Astrocyte of the spinal cord (primary cell): ENCODE data around the gene WSB1.
A peak's percentile ranks its signal among the peaks of the same experiment; 100 is the strongest.
"Not testable (repeated sequence)": the region's sequence is repeated elsewhere in the genome, so short reads cannot be mapped to it uniquely, and the experiment has no call there.

Experiments used
- DNase-seq: peaks from one replicate; pipeline ENCODE4 v3.0.0; 2011; ENCODE audit warnings: low read depth, low spot score
- H3K4me3 ChIP-seq: 2 replicates; pipeline ENCODE4 v1.5.1; 2011; ENCODE audit warnings: low read depth, mild to moderate bottlenecking, low read length, moderate library complexity
- in situ Hi-C: cut with HindIII; loops from 2 replicates; pipeline ENCODE4 v1.10.0; 2017; ENCODE audit warnings: low sequenced_read_pairs
- TF ChIP-seq, protein P1 (sequence below): IDR thresholded peaks from 2 replicates; pipeline ENCODE4 v1.5.1; 2012; ENCODE audit warnings: low read depth, mild to moderate bottlenecking, low read length, inconsistent platforms

The WSB1 gene

DNA sequence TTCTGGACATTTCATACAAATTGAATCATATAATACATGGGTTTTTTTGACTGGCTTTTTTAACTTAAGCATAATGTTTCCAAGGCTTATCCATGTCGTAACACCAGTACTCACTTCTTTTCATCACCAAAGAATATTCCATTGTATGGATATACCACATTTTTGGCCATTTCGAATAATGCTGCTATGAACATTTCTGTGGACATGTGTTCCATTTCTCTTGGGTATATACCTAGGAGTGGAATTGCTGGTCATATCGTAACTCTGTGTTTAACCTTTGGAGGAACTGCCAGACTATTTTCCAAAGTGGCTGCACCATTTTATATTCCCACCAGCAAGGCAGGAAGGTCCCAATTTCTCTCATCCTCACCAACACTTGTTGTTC is 46.0 kb upstream of the WSB1 start:
- TF ChIP-seq, protein P1, sequence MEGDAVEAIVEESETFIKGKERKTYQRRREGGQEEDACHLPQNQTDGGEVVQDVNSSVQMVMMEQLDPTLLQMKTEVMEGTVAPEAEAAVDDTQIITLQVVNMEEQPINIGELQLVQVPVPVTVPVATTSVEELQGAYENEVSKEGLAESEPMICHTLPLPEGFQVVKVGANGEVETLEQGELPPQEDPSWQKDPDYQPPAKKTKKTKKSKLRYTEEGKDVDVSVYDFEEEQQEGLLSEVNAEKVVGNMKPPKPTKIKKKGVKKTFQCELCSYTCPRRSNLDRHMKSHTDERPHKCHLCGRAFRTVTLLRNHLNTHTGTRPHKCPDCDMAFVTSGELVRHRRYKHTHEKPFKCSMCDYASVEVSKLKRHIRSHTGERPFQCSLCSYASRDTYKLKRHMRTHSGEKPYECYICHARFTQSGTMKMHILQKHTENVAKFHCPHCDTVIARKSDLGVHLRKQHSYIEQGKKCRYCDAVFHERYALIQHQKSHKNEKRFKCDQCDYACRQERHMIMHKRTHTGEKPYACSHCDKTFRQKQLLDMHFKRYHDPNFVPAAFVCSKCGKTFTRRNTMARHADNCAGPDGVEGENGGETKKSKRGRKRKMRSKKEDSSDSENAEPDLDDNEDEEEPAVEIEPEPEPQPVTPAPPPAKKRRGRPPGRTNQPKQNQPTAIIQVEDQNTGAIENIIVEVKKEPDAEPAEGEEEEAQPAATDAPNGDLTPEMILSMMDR, result no peak
- in situ Hi-C loops, result no loop called here
- no peak for DNase-seq
- H3K4me3 ChIP-seq, result no peak overlapping the region

DNA sequence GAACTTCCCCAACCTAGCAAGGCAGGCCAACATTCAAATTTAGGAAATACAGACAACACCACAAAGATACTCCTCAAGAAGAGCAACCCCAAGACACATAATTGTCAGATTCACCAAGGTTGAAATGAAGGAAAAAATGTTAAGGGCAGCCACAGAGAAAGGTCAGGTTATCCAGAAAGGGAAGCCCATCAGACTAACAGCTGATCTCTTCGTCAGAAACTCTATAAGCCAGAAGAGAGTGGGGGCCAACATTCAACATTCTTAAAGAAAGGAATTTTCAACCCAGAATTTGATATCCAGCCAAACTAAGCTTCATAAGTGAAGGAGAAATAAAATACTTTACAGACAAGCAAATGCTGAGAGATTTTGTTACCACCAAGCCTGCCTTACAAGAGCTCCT is 43.1 kb upstream of the WSB1 start:
- H3K4me3 ChIP-seq, DNase-seq, in situ Hi-C loops: not testable (repeated sequence)

DNA sequence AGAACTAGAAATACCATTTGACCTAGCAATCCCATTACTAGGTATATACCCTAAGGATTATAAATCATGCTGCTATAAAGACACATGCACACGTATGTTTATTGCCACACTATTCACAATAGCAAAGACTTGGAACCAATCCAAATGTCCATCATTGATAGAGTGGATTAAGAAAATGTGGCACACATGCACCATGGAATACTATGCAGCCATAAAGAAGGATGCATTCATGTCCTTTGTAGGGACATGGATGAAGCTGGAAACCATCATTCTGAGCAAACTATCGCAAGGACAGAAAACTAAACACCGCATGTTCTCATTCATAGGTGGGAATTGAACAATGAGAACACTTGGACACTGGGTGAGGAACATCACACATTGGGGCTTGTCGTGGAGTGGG is 39.1 kb upstream of the WSB1 start:
- DNase-seq, in situ Hi-C loops, H3K4me3 ChIP-seq: not testable (repeated sequence)

DNA sequence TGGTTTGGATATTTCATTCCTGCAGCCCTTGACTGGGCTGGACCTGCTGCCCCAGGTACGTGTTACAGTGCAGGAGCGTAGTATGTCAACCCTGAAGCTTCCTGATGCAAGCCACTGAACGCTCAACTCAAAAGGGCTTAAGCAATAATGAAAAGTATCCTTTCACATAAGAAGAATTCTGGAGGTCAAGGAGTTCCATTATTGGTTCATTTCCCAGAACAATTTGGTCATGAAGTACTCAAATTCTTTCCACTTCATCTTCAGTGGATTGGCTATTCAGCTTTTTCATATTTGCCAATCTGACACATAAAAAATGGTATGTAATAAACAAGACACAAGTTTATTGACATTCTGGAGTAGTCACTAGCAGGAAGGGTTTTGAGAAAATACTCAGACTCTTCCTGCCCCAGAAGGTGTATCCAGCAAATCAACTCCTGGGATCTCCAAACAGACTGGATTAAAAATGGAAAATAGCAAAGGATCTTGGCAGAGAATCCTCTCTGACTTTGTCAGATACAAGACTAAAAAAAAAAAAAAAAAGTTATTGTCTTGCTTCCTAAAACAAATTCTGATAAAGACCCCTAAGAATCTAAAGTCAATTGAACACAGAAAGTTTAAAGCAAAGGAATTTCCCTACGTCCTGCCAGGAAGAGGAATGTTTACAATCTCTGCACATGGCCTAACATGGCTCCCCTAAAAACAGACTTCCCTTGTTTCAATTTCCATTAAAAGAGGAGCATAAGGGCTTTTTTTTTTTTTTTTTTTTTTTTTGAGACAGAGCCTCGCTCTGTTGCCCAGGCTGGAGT is 37.5 kb upstream of the WSB1 start:
- DNase-seq, result peak; percentile 79
- TF ChIP-seq, protein P1, result no peak
- in situ Hi-C loops, result no loop called here
- no peak overlapping the region for H3K4me3 ChIP-seq

DNA sequence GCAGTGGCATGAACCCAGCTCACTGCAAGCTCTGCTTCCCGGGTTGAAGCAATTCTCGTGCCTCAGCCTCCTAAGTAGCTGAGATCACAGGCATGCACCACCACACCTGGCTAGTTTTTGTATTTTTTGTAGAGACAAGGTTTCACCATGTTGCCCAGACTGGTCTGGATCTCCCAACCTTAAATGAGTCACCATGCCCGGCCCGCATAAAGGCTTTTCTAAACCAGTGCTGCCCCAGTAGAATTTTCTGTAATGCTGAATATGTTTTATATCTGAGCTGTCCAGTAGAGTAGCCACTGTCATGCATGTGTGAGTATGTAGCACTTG is 36.9 kb upstream of the WSB1 start:
- H3K4me3 ChIP-seq, result no peak overlapping the region
- TF ChIP-seq, protein P1, result no peak
- DNase-seq, result no peak
- in situ Hi-C loops, result no loop called here

DNA sequence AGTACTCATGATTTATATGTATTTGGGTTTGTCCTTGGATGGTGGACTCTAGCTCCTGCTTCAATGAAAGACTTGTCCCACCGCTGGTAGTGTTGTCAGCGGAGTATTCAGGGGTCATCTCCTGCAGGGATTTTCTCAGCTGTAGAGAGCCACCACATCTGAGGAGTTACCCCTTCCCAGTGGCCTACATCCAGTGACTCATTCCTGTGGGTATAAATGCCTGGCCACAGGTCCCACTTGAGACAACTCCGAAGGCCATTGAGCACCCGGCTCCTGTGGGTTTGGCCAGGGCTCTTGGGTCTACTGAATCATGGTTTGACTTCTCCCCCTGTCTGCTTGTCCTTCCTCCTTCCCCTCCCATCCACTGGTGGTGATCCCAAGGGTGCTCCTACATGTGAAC is 34.6 kb upstream of the WSB1 start:
- in situ Hi-C loops, result no loop called here
- no peak overlapping the region for H3K4me3 ChIP-seq
- TF ChIP-seq, protein P1, result no peak

DNA sequence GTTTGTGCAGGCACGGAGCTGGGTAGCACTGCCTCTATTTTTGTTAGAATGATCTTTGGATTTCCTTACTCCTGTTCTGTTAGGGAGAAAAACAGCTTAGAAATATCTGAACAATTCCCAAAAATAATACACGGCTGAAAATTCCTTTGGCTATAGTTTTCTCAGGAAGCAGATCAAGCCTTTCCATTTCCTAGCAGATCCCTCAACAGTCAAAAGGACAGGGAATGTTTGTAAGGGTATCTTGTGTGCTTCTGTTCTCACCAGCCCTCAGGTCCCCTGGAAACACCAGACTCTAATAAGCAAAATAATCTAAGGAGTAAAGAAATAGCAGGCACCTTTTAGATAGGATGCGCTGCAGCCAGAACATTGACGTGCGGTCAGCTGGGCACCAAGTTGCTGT is 30.5 kb upstream of the WSB1 start:
- H3K4me3 ChIP-seq, result no peak overlapping the region
- in situ Hi-C loops, result no loop called here
- TF ChIP-seq, protein P1, result no peak
- no peak for DNase-seq

More for the DNA sequence above, 34.6 kb upstream of the WSB1 start:
- peak; percentile 18 for DNase-seq
